SK-N-MC (cell line): ENCODE data around the gene CRACDL.

Source experiments
- EZH2 ChIP-seq: fragments of 200-600 bp; sonication (generic); IDR thresholded peaks from one replicate; pipeline ENCODE4 v1.6.1; 2017; ENCODE audit warnings: antibody characterized with exemption
- FOXP2 ChIP-seq: optimal IDR thresholded peaks from 2 replicates; pipeline ENCODE3; 2011; ENCODE audit warnings: mild to moderate bottlenecking, moderate library complexity; ENCODE audit not compliant: insufficient read depth; ENCODE audit errors: extremely low read length, control extremely low read depth
- POLR2AphosphoS5 ChIP-seq: IDR thresholded peaks from 2 replicates; pipeline ENCODE4 v1.6.1; 2012; ENCODE audit warnings: mild to moderate bottlenecking, low read depth, low read length, borderline replicate concordance

DNA sequence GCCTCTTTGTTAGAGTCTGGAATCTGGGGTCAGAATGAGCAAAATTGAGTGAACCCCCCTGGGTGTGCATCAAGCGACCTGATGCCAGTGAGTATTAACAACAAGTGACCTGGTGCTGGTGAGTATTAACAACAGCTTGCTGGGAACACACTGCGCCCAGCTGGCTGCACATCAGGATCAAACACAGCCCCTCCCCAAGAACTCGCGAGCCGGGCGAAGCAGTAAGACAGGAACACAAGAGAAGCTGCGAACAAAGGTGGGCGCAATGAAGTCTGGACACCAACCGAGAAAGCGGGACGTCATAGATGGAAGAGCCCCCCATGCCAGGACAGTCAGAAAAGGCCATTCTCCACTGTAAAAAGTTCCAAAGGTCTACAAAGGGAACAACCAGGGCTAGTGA is 34.3 kb downstream of the CRACDL start:
- TF ChIP-seq POLR2AphosphoS5 (no peak), EZH2 (no peak), FOXP2 (no peak)
